ENCODE results near the gene TMEM89. TPM values are rescaled to one million over a fixed set of nuclear protein-coding genes. Genes with fewer than 3 reads are reported as not detected.

TMEM89 gene
- polyA plus RNA-seq, 1 donor (not counting 4 experiments of a cell fraction or from before 2014, with no cell fraction given) = not detected

DNA sequence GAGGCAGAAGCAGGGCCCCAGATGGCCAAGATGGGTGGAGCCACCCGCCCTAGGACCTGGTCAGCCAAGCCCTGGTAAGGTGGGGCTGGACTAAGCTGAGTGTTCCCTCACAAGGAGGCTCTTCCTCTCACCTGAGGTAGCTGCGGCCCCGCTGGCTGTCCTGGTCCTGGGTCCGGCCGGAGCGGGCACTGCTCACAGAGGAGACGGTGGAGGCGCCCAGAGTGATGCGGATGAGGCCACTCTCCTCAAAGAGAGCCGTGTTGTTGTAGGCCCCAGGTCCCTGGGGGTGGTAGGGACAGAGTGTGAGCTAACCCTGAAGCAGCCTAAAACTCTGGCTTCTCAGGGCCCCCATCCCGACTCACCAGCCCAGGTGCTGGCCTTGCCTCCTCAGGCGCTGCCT lies 21.0 kb upstream of the TMEM89 start:
- H3K9me3 ChIP-seq (ENCODE audit: control insufficient read depth, low read depth, low read length) = no peaks in the 10 kb centered on the region
- no peaks in the 10 kb centered on the region for H4K20me1 ChIP-seq (ENCODE audit: control insufficient read depth, extremely low read depth, insufficient read depth, low read length)
- no peak overlapping the region for H3K4me3 ChIP-seq (ENCODE audit: control insufficient read depth in 2 of 3, extremely low read depth in 1 of 3, insufficient read depth in 2 of 3, low read depth in 1 of 3, low read length in 3 of 3)
- H3K27me3 ChIP-seq (ENCODE audit: control insufficient read depth, extremely low read depth, insufficient read depth, low read length) = peaks cover 4% of the 10 kb centered on the region
- H3K4me1 ChIP-seq (ENCODE audit: control insufficient read depth, extremely low read depth, insufficient read depth, low read length) = no peaks in the 10 kb centered on the region
- no peak for DNase-seq (ENCODE audit: low read depth, low spot score)
- no peak for FAIRE-seq
- TF ChIP-seq, protein P1, sequence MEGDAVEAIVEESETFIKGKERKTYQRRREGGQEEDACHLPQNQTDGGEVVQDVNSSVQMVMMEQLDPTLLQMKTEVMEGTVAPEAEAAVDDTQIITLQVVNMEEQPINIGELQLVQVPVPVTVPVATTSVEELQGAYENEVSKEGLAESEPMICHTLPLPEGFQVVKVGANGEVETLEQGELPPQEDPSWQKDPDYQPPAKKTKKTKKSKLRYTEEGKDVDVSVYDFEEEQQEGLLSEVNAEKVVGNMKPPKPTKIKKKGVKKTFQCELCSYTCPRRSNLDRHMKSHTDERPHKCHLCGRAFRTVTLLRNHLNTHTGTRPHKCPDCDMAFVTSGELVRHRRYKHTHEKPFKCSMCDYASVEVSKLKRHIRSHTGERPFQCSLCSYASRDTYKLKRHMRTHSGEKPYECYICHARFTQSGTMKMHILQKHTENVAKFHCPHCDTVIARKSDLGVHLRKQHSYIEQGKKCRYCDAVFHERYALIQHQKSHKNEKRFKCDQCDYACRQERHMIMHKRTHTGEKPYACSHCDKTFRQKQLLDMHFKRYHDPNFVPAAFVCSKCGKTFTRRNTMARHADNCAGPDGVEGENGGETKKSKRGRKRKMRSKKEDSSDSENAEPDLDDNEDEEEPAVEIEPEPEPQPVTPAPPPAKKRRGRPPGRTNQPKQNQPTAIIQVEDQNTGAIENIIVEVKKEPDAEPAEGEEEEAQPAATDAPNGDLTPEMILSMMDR (optimal IDR thresholded peaks at IDR 0.05 in 1 of 3, IDR thresholded peaks at IDR 0.05 in 1 of 3, conservative IDR thresholded peaks at IDR 0.05 in 1 of 3; ENCODE audit: extremely low read depth in 1 of 3, insufficient read depth in 2 of 3, low read length in 3 of 3) = no peak
- TF ChIP-seq EZH2 (IDR thresholded peaks at IDR 0.05; ENCODE audit: low read length) = no peak
- H3K79me2 ChIP-seq (ENCODE audit: control insufficient read depth, insufficient read depth, low read length) = no peaks in the 10 kb centered on the region
- no peaks in the 10 kb centered on the region for H3K9me1 ChIP-seq (ENCODE audit: control insufficient read depth, extremely low read depth, insufficient read depth, low read length)
- H3K27ac ChIP-seq (ENCODE audit: control insufficient read depth, insufficient read depth, low read length) = no peak overlapping the region
- no peak overlapping the region for H3K4me2 ChIP-seq (ENCODE audit: control insufficient read depth, extremely low read depth, insufficient read depth, low read depth, low read length)
- no peaks in the 10 kb centered on the region for H3K36me3 ChIP-seq (ENCODE audit: control insufficient read depth in 2 of 2, extremely low read depth in 1 of 2, insufficient read depth in 2 of 2, low read length in 2 of 2)
- dilution Hi-C loops (cut with MboI; ENCODE audit: extremely low pct_ligation_motif_present, low sequenced_read_pairs) = no loop called here
- H2AFZ ChIP-seq (ENCODE audit: control insufficient read depth, low read length) = no peak overlapping the region
- H3K9ac ChIP-seq (ENCODE audit: control insufficient read depth, extremely low read depth, insufficient read depth, low read length) = no peak overlapping the region

DNA sequence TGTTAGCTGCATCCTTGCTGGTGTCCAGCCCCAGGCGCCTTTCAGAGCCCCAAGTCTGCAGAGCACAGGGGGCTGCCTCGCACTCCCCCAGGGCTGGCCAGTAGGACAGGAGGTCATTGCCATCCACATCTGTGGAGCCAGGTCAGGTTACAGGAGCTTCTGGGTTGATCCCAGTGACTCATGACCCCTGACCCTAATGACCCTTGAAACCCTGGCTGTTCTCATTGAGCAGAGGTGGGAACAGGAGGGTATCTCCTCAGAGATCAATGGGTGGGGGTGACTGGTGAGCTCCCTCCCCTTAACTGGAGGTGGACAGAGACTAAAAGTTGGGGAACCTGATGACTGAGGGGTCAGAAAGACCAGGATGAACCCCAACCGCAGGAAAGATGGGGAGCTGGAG lies 19.8 kb upstream of the TMEM89 start:
- H3K27me3 ChIP-seq (ENCODE audit: control insufficient read depth, extremely low read depth, insufficient read depth, low read length) = peaks cover 4% of the 10 kb centered on the region
- H3K4me3 ChIP-seq (ENCODE audit: control insufficient read depth in 2 of 3, extremely low read depth in 1 of 3, insufficient read depth in 2 of 3, low read depth in 1 of 3, low read length in 3 of 3) = no peak overlapping the region
- H3K9me1 ChIP-seq (ENCODE audit: control insufficient read depth, extremely low read depth, insufficient read depth, low read length) = no peaks in the 10 kb centered on the region
- H3K9me3 ChIP-seq (ENCODE audit: control insufficient read depth, low read depth, low read length) = no peaks in the 10 kb centered on the region
- H2AFZ ChIP-seq (ENCODE audit: control insufficient read depth, low read length) = no peak overlapping the region
- H3K27ac ChIP-seq (ENCODE audit: control insufficient read depth, insufficient read depth, low read length) = no peak overlapping the region
- no peak overlapping the region for H3K4me2 ChIP-seq (ENCODE audit: control insufficient read depth, extremely low read depth, insufficient read depth, low read depth, low read length)
- no peak for TF ChIP-seq EZH2 (IDR thresholded peaks at IDR 0.05; ENCODE audit: low read length)
- TF ChIP-seq, protein P1 (optimal IDR thresholded peaks at IDR 0.05 in 1 of 3, IDR thresholded peaks at IDR 0.05 in 1 of 3, conservative IDR thresholded peaks at IDR 0.05 in 1 of 3; ENCODE audit: extremely low read depth in 1 of 3, insufficient read depth in 2 of 3, low read length in 3 of 3) = no peak
- no peaks in the 10 kb centered on the region for H3K36me3 ChIP-seq (ENCODE audit: control insufficient read depth in 2 of 2, extremely low read depth in 1 of 2, insufficient read depth in 2 of 2, low read length in 2 of 2)
- H4K20me1 ChIP-seq (ENCODE audit: control insufficient read depth, extremely low read depth, insufficient read depth, low read length) = no peaks in the 10 kb centered on the region
- no peaks in the 10 kb centered on the region for H3K79me2 ChIP-seq (ENCODE audit: control insufficient read depth, insufficient read depth, low read length)
- DNase-seq (ENCODE audit: low read depth, low spot score) (no peak), FAIRE-seq (no peak)
- H3K4me1 ChIP-seq (ENCODE audit: control insufficient read depth, extremely low read depth, insufficient read depth, low read length) = no peaks in the 10 kb centered on the region
- H3K9ac ChIP-seq (ENCODE audit: control insufficient read depth, extremely low read depth, insufficient read depth, low read length) = no peak overlapping the region
- dilution Hi-C loops (cut with MboI; ENCODE audit: extremely low pct_ligation_motif_present, low sequenced_read_pairs) = no loop called here
